GM12878 (cell line): ENCODE data around the gene GPR155.

Source experiments
- BRCA1 ChIP-seq: IDR thresholded peaks from 2 replicates; pipeline ENCODE4 v1.6.1; 2011; ENCODE audit warnings: low read depth, low read length, improper control_type of control experiment
- CBFB ChIP-seq: IDR thresholded peaks from 2 replicates; pipeline ENCODE4 v1.6.1; 2016; ENCODE audit warnings: antibody characterized with exemption, low read depth
- CTCF ChIP-seq, 3 experiments: IDR thresholded peaks in 2 of 3; conservative IDR thresholded peaks in 1 of 3; 2 replicates each; pipeline ENCODE4 v1.5.1; 2011; ENCODE audit warnings: low read depth in 3 of 3, low read length in 3 of 3, mild to moderate bottlenecking in 3 of 3, control low read depth in 2 of 3, moderate library complexity in 2 of 3, inconsistent platforms in 1 of 3, mixed read lengths in 1 of 3; ENCODE audit not compliant: control insufficient read depth in 2 of 3, insufficient read depth in 1 of 3; ENCODE audit errors: extremely low read depth in 1 of 3
- EZH2 ChIP-seq: IDR thresholded peaks from 2 replicates; pipeline ENCODE4 v1.6.1; 2012; ENCODE audit warnings: low read depth, mild to moderate bottlenecking, control low read depth, inconsistent platforms, low read length, borderline replicate concordance; ENCODE audit not compliant: control insufficient read depth
- NFIC ChIP-seq: IDR thresholded peaks from 2 replicates; pipeline ENCODE4 v1.6.1; 2012; ENCODE audit warnings: low read depth, mild to moderate bottlenecking, inconsistent platforms, low read length, moderate library complexity
- NRF1 ChIP-seq: conservative IDR thresholded peaks from 2 replicates; pipeline ENCODE4 v1.6.1; 2011; ENCODE audit warnings: mild to moderate bottlenecking, low read depth, low read length, improper control_type of control experiment
- POLR2A ChIP-seq: IDR thresholded peaks from 2 replicates; pipeline ENCODE4 v1.6.1; 2011; ENCODE audit warnings: low read depth, mild to moderate bottlenecking, low read length
- SIN3A ChIP-seq: IDR thresholded peaks from 2 replicates; pipeline ENCODE4 v1.6.1; 2012; ENCODE audit warnings: low read depth, low read length, improper control_type of control experiment

- TF ChIP-seq CTCF (IDR thresholded peaks at IDR 0.05 in 2 of 3, conservative IDR thresholded peaks at IDR 0.05 in 1 of 3; ENCODE audit: control insufficient read depth in 2 of 3, extremely low read depth in 1 of 3, insufficient read depth in 1 of 3, low read depth in 3 of 3, low read length in 3 of 3) (no peak), SIN3A (no peak), POLR2A (no peak), NRF1 (no peak), NFIC (no peak), EZH2 (no peak), CBFB (no peak), BRCA1 (no peak)
These were observed 854 bp downstream of the GPR155 start for GRCh38 chr2:174485788-174486562.
